ENCODE results near the gene GNG12.
"Not testable (repeated sequence)": the region's sequence is repeated elsewhere in the genome, so short reads cannot be mapped to it uniquely, and the experiment has no call there.

Gene GNG12

GRCh38 chr1:67732750-67733151 is 100.5 kb downstream of the GNG12 start:
- peak; percentile 32 for DNase-seq (ENCODE audit: low read depth)
- no peak overlapping the region for H3K4me3 ChIP-seq (ENCODE audit: low read depth, low read length)
- TF ChIP-seq MYC (IDR thresholded peaks at IDR 0.05; ENCODE audit: low read depth, low read length), result no peak

- TF ChIP-seq MAX (IDR thresholded peaks at IDR 0.05; ENCODE audit: low read depth, low read length) (no peak), MYC (IDR thresholded peaks at IDR 0.05; ENCODE audit: low read depth, low read length) (no peak), CTCF (IDR thresholded peaks at IDR 0.05; ENCODE audit: low read depth, low read length) (no peak), POLR2A (IDR thresholded peaks at IDR 0.05; ENCODE audit: extremely low read depth, insufficient read length) (no peak)
- H3K4me3 ChIP-seq (ENCODE audit: low read depth, low read length), result no peak overlapping the region
- no peak for DNase-seq (ENCODE audit: low read depth)
These were observed 101.9 kb downstream of the GNG12 start for GRCh38 chr1:67731322-67731721.

- not testable (repeated sequence) for H3K4me3 ChIP-seq (ENCODE audit: low read depth, low read length); DNase-seq (ENCODE audit: low read depth)
These were observed 103.0 kb downstream of the GNG12 start for GRCh38 chr1:67730312-67730711.

GRCh38 chr1:67729872-67730271 is 103.4 kb downstream of the GNG12 start:
- no peak for DNase-seq (ENCODE audit: low read depth)
- no peak overlapping the region for H3K4me3 ChIP-seq (ENCODE audit: low read depth, low read length)
- TF ChIP-seq MAX (IDR thresholded peaks at IDR 0.05; ENCODE audit: low read depth, low read length) (no peak), MYC (IDR thresholded peaks at IDR 0.05; ENCODE audit: low read depth, low read length) (no peak), POLR2A (IDR thresholded peaks at IDR 0.05; ENCODE audit: extremely low read depth, insufficient read length) (no peak), CTCF (IDR thresholded peaks at IDR 0.05; ENCODE audit: low read depth, low read length) (no peak)

- TF ChIP-seq MYC (IDR thresholded peaks at IDR 0.05; ENCODE audit: low read depth, low read length) (no peak), POLR2A (IDR thresholded peaks at IDR 0.05; ENCODE audit: extremely low read depth, insufficient read length) (no peak), CTCF (IDR thresholded peaks at IDR 0.05; ENCODE audit: low read depth, low read length) (no peak), MAX (IDR thresholded peaks at IDR 0.05; ENCODE audit: low read depth, low read length) (no peak)
- DNase-seq (ENCODE audit: low read depth), result no peak
- no peak overlapping the region for H3K4me3 ChIP-seq (ENCODE audit: low read depth, low read length)
These were observed 107.0 kb downstream of the GNG12 start for GRCh38 chr1:67726224-67726623.

- TF ChIP-seq MAX (IDR thresholded peaks at IDR 0.05; ENCODE audit: low read depth, low read length), result no peak
- TF ChIP-seq CTCF (IDR thresholded peaks at IDR 0.05; ENCODE audit: low read depth, low read length), result no peak
- TF ChIP-seq POLR2A (IDR thresholded peaks at IDR 0.05; ENCODE audit: extremely low read depth, insufficient read length), result no peak
- TF ChIP-seq MYC (IDR thresholded peaks at IDR 0.05; ENCODE audit: low read depth, low read length), result no peak
- no peak for DNase-seq (ENCODE audit: low read depth)
These were observed 108.2 kb downstream of the GNG12 start for GRCh38 chr1:67724928-67725560.

GRCh38 chr1:67723620-67724019 is 109.6 kb downstream of the GNG12 start:
- TF ChIP-seq POLR2A (IDR thresholded peaks at IDR 0.05; ENCODE audit: extremely low read depth, insufficient read length) (no peak), MYC (IDR thresholded peaks at IDR 0.05; ENCODE audit: low read depth, low read length) (no peak), CTCF (IDR thresholded peaks at IDR 0.05; ENCODE audit: low read depth, low read length) (no peak), MAX (IDR thresholded peaks at IDR 0.05; ENCODE audit: low read depth, low read length) (no peak)
- no peak overlapping the region for H3K4me3 ChIP-seq (ENCODE audit: low read depth, low read length)
- DNase-seq (ENCODE audit: low read depth), result no peak

More at GRCh38 chr1:67724928-67725560, 108.2 kb downstream of the GNG12 start:
- H3K4me3 ChIP-seq (ENCODE audit: low read depth, low read length), result no peak overlapping the region

Data from NB4 (cell line).